ENCODE results near the gene RNPEPL1.
"Not testable (repeated sequence)": the region's sequence is repeated elsewhere in the genome, so short reads cannot be mapped to it uniquely, and the experiment has no call there.

Gene RNPEPL1

DNA sequence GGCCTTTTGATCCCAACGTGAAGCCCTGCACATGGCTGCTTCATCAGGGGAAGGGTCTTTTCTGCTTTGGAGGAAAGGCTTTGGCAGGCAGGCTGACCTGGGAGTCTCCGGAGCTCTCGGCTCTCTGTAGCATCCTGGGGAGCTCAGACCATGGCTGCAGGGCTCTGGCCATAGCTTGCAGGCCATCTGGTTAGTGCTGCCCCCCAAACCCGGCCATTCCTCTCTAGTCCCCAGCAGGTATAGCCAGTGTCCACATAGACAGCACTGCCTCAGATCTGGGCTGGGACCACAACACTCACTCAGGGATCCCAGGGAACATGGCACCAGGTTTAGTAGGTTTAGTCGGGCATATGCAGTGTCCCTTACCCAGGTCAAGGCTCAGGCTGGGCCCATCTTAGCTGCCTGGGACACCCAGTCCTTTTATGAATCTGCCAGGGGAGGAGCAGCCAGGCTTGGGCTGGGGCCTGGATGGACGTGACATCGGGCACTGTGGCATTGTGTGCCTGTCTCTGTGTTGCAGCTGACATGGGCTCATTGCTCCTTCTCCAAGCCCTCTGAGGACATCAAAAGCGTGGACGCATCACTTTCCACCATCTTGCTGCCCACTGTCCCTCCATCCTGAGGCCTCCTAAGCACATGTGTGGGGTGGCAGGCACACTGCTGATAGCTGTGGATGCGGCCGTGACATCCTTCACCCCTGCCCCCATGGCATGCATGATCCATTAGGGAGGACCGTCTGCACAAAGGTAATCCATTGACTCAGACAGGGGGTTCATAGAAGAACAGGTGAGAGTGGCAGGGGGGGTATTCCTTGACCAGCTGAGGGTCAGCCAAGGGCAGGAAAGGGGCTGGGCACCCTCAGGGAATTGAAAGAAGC is 37.8 kb downstream of the RNPEPL1 start:
- no peak for DNase-seq

DNA sequence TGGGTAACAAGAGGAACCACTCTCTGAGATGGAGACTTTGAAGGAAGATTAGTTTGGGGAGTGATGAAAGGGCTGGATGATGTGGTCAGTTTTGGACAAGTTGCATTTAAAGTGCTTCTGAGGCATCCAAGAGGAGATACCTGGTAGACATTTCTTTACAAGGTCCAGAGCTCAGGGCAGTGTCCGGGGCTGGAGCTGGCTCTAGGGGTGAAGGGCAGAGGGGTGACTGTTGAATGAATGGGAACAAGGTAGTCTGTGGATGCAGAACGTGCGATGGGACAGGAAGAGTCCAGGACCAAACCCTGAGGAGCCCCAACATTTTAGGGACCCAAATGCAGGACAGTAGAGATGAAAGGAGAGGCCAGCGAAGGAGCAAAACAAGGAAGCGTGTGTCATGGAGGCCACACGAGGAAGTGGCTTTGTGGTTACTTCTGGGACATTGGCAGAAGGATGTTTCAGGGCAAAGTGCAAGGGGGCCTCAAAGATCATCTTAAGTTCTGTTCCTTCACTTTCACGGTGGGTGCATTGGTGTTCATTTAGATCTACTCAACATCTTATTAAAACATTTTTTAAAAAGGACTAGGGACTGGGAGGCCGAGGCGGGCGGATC is 43.4 kb downstream of the RNPEPL1 start:
- no peak for DNase-seq

DNA sequence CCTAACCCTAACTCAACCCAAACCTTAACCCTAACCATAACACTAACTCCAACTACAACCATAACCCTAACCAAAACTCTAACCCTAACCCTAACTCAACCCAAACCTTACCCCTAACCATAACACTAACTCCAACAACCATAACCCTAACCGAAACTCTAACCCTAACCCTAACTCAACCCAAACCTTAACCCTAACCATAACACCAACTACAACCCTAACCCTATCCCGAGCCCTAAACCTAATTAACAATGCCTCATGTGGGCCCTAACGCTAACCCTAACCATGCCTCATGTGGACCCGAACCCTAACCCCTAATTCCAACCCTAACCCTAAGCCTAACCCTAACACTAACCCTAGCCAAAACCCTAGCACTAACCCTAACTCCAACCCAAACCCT is 45.5 kb downstream of the RNPEPL1 start:
- no peak for DNase-seq

GRCh38 chr2:240614391-240614790 is 46.1 kb downstream of the RNPEPL1 start:
- no peak for DNase-seq

DNA sequence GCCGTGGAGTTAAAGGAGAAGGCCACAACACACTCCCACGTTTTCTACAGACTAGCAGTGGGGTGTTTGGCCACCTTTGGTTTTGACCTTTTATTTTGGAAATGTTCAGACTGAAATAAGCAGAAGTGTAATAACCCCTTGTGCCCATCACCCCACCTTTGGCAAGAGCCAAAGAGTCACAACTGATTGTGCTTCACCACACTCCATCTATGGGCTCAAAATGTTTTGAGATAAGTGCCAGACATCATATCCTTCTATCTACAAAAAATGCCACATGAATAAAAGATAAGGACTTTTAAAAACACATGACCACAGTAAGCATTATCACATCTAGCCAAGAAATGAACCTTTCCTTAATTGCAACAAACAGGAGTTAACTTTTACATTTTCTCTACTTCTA is 47.1 kb downstream of the RNPEPL1 start:
- DNase-seq, result no peak

- DNase-seq, result no peak
Observed at GRCh38 chr2:240615820-240616547, 47.7 kb downstream of the RNPEPL1 start.

GRCh38 chr2:240616860-240617666 is 48.8 kb downstream of the RNPEPL1 start:
- not testable (repeated sequence) for DNase-seq

DNA sequence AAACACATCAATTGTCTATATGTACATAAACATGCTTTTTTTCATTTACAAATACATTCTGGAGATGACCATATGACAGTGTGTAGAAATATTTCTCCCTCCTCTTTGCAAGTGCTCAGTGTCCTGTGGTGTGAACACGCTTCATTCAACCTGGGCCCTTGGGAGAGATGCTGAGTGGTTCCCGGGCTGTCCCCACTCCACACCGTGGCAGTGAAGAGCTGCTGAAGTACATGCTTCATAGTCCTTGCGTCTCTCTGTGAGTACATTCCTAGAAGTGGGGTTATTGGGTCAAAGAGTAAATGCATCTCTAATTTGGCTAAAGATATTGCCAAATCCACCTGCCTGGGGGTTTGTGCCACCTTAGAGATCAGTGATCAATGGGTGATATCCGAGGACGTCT is 50.5 kb downstream of the RNPEPL1 start:
- DNase-seq, result no peak

DNA sequence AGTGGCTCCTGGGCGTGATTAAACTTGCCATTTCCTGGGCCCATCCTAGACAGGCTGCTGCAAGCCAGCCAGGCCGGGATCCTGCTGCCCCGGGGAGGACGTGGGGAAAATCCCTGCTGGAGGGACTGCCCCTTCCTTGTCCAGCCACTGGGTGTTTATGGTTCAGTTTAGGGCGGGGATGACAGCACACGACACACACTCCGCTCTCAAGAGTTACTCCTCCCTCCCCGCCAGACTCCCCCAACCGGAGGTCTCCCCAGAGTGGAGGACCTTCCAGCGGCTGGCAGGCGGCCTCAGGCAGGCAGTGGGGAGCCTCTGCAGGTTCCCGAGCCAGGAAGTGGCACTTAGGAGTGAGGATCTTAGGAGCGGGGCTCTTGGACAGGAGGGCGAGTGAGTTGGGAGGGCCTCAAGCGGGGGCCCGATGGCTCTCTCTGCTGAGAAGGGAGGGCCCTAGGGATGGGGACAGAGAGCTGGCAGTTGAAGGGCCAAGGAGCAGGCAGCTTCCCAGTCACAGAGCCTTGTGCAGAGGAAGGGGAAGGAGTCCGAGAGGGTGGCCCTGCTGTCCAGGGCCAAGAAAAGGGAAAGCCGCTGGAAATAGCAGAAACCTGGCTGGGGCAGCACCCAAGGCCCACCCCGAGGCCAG is 51.3 kb downstream of the RNPEPL1 start:
- no peak for DNase-seq

DNA sequence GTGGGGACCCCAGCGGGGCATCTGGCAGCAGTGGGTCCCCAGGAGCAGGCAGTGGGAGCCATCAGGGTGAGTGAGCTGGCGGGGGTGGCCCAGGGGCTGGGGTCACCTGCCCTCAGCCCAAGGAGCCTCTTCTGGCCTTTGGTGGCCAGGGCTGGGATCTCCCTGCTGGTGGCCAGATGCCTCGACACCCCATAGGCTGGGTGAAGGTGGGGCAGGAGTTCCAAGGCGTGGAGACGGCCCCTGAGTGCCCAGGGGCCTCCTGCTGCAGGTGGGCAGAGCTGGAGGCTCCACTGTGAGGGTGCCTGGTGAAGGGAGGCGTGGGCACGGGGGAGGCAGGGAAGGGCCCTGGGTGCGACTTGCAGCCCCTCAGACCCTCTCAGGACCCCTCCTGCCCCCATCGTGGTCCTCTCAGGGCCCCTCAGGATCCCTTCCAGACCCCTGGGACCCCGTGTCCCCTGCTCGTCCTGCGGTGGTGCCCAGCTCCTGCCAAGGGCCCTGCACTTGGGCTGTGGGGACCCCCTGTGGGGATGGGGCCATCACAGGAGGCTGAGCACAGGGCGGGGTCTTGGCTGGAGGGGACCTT is 52.0 kb downstream of the RNPEPL1 start:
- DNase-seq, result no peak

DNA sequence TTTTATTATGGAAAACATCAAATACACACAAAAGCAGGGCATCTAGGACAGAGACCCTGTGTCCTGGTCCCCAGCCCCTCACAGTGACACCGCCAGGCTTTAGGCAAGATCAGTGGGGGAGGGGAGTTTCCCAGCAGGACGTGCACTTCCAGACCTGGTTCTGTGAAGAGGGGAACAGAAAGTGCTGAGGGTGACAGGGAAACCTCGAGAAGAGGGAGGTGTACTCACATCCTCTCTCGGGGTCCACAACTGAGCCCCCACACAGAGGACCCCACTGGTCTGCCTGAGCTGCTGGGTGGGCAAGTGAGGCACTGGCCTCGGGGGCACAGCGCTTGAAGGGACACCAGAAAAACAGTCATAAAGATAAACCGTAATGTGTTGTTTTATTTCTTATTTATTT is 52.6 kb downstream of the RNPEPL1 start:
- DNase-seq, result no peak

GRCh38 chr2:240622060-240622411 is 53.8 kb downstream of the RNPEPL1 start:
- no peak for DNase-seq

DNA sequence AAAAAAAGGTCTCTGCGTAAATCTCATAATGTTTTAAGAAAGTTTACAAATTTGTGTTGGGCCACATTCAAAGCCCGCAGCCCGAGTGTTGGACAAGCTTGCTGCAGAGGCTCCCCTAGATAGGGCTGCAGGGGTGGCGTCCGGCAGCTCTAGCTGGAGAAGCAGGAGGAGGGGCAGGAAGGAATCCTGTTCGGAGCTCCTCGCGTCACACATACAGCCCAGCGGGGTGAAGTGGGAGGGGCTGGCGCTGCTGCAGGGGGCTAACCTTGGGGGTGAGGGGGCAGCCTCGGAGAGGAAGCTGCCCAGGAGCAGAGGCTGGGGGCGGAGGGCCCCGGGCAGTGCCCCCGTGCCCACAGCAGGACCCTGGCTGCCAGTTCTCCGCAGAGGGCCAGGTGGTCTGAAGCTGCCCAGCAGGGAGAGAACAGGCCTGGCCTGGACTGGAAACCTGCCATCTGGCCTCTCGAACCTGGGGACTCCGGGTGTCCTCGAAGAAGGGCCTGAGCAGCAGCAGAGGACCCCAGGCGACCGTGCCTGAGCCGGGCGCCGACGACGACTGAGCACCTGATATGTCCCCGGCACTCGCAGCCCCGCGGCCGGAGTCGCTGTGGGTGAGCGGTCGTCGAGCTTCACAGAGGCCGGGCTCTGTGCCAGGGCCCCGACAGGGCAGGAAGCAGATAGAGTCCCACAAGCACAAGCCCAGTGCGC is 54.4 kb downstream of the RNPEPL1 start:
- peak; percentile 47 for DNase-seq

DNA sequence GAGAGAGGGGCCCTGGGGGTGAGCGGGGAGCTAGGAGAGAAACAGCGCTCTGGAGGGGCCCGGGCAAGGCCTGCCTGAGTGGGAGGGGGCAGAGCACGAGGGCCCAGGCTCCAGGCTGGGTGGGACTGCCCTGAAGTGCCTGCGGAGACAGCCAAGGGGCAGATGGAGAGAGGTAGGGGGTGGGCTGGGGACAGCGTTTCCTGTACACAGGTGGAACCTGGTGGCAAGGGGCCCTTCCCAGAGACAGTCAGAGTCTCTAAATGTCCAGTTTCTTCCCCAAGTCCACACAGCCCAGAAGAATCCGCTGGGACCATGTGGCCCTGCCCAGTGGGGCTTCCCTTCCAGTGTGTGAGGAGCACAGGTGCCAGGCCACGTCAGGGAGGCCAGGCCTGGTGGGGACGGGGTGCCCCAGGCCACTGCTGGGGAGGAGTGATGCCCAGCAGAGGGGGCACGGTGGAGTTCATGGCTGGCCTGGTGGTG is 55.3 kb downstream of the RNPEPL1 start:
- no peak for DNase-seq

DNA sequence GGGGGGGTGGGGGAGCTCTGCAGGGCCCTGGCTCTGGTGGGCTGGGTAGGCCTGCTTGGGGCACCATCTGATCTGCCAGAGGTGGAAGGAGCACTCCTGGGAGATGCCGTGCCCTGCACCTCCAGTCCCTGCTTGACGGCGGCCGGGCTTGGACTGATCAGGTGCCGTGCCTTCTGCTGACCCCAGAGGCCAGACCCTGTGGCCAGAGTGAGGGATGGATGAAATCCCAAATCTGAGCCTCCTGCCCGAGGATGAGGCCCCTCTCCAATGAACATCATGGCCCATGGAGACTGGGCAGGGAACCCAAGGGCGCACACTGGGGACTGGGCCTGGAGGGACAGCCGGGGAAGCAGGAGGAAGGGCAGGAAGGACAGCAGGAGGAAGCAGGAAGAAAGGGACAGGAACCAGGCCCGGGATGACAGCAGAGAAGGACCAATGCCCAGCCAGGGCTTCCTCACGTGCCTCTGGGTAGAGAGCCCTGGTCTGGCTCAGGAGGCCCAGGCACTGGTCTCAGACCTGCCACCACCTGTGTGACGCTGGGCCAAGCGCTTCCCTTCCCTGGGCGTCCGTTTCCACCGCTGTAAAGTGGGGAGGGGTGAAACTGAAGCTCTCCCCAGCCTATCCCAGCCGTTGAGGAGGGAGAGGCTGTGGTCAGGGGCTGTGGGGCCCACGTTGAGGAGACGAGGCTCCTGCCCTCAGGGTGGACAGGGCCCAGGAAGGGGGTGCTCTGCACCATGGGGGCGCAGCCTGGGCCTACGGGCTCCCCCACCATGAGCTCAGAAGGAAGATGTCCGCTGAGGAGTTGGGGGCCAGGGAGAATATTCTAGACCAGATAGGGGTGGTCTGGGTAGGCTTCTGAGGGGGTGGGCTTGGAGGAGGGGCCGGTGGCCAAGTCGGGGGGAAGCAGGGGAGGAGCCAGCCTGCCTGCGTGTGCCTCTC is 56.0 kb downstream of the RNPEPL1 start:
- DNase-seq, result no peak

DNA sequence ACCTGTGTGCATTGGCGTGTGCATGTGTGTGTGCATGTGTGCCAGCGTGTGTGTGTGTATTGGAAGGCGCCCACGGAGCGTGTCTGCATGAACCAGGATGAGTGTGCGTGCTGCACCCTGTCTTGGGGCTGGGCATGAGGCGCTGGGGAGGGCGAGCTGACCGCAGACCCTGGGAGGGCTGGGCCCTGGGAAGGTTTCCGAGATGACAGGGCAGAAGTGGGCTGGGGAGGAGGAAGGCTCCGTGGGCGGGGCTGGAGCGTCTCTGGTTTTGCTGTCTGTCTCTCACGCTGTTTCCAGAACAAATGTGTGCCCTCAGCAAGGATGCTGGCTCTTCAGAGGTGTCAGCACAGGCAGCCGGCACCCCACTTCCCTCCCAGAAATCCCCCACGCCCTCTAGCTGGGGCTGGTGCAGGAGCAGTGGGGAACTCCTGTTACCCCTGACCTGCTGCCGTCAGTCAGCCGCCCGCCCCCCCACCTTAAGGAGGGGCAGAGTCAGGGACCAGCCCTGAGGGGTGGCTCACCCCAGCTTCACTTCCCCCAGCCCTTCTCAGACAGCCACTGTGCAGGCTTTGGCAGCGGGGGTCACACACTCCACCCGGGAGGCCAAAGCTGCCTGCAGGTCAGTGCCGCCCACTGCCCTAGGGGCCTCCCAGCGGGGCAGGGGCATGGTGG is 56.8 kb downstream of the RNPEPL1 start, which contains the start of gene GPR35:
TSS of gene GPR35 (plus strand) at position 531 of the 672 bp plus-strand sequence. CDS start 4,473 bp downstream, outside the sequence.
- DNase-seq, result peak; percentile 77

- no peak for DNase-seq
Observed at GRCh38 chr2:240626531-240627300, 58.4 kb downstream of the RNPEPL1 start.

GRCh38 chr2:240627736-240628506 is 59.6 kb downstream of the RNPEPL1 start:
- no peak for DNase-seq
